WI38 (cell line): ENCODE results near the gene STAT5A.

Source experiments
- H3K4me3 ChIP-seq: 2 replicates; pipeline ENCODE4 v1.5.1; 2011; ENCODE audit warnings: low read depth, mild to moderate bottlenecking, control low read depth, low read length
- TF ChIP-seq, protein P1 (sequence below): IDR thresholded peaks from 2 replicates; pipeline ENCODE4 v1.5.1; 2012; ENCODE audit warnings: low read depth, mild to moderate bottlenecking, control low read depth, low read length

The STAT5A gene

DNA sequence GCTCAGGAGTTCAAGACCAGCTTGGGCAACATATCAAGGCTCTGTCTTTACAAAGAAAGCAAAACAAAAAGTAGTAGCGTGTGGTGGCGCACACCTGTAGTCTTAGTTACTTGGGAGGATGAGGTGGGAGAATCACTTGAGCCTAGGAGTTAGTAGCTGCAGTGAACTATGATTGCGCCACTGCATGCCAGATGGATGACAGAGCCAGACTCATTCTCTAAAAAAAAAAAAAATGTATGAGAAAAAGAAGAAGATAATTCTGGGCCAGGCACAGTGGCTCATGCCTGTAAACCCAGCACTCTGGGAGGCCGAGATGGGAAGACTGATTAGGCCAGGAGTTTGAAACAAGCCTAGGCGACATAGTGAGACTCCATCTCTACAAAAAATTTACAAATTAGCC is 40.6 kb upstream of the STAT5A start:
- TF ChIP-seq, protein P1, sequence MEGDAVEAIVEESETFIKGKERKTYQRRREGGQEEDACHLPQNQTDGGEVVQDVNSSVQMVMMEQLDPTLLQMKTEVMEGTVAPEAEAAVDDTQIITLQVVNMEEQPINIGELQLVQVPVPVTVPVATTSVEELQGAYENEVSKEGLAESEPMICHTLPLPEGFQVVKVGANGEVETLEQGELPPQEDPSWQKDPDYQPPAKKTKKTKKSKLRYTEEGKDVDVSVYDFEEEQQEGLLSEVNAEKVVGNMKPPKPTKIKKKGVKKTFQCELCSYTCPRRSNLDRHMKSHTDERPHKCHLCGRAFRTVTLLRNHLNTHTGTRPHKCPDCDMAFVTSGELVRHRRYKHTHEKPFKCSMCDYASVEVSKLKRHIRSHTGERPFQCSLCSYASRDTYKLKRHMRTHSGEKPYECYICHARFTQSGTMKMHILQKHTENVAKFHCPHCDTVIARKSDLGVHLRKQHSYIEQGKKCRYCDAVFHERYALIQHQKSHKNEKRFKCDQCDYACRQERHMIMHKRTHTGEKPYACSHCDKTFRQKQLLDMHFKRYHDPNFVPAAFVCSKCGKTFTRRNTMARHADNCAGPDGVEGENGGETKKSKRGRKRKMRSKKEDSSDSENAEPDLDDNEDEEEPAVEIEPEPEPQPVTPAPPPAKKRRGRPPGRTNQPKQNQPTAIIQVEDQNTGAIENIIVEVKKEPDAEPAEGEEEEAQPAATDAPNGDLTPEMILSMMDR, result no peak
- no peak overlapping the region for H3K4me3 ChIP-seq

DNA sequence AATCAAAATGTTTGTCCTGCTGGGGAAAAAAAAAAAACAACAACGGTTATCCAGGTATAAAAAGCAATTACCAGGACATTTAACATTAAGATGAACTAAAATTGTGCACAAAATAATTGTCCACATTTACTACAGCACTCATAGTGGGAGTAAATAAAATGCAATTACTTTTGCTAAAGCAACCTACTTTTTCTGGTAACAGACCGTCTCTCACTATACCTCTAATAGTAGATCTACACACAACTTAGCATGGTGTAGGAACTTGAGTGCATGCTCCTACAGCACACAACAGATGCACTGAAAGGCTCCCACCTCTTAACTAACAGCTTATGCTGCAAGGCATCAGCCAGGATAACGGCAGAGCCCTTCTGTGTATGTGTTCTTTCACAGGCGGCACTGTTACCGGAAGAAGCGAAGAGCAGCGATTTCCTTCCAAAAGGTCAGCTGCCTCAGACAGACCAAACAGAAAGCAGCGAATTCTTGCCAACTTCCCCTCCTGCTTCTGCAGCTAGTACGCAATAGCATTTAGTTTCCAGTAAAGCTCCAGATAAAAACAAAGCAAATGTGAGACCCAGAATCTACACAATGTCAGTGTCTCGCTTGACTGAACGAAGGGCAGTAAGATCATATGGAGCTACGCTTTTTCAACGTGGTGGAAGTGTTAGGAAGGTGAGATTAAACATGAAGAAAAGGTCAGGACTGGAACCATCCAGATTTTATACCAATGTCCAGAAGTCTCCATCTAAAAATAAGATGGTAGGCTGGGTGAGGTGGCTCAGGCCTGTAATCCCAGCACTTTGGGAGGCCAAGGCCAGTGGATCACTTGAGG is 39.7 kb upstream of the STAT5A start:
- H3K4me3 ChIP-seq, result peak overlapping the region; percentile 51
- TF ChIP-seq, protein P1, result no peak

DNA sequence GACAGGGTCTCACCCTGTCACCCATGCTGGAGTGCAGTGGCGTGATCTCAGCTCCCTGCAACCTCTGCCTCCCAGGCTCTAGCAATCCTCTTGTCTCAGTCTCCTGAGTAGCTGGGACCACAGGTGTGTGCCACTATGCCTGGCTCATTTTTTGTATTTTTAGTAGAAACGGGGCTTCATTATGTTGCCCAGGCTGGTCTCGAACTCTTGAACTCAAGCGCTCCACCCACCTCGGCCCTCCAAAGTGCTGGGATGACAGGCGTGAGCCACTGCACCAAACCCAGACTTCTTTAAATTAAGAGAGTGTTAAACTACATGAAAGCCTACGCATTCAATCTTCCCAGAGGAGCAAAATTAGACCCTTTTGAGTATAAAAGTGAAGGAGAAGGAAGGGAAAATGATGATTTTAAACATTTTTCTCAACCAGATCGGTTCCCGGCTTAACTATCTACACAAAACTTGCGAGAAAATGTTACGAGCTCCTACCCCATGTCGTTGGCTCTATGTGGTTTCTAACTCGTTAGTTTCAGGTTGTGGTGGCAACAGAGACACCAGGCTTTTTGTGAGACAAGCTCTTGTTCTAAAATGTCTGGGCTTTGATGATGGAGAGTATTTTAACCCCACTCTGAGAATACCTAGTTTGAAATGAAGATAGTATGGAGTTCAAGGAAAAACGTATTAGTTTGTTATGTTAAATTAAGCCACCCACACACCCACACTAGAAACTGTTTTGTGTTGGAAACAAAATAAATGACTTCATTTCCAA is 38.4 kb upstream of the STAT5A start:
- H3K4me3 ChIP-seq, result no peak overlapping the region
- TF ChIP-seq, protein P1, result no peak

DNA sequence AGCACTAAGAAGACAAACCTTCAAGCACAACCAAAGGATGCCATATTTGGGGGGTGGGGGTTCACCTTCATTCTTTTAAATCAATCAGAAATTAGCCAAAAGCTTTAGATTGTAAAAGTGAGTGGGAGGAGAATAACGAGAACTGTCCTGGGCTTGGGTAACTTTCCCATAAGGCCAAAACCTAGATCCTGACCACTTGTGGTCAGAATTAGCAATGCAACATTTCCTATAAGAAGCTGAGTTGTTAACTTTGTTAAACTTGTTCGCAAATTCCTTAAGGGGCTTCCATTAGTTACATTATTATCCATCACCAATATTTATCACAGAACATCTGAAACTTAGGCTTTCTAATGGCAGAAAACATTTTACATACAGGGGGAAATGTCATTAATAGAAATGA is 37.2 kb upstream of the STAT5A start:
- TF ChIP-seq, protein P1, result 0 out of 2 replicates have a peak, but pooled peaks have one; percentile 7
- H3K4me3 ChIP-seq, result no peak overlapping the region

DNA sequence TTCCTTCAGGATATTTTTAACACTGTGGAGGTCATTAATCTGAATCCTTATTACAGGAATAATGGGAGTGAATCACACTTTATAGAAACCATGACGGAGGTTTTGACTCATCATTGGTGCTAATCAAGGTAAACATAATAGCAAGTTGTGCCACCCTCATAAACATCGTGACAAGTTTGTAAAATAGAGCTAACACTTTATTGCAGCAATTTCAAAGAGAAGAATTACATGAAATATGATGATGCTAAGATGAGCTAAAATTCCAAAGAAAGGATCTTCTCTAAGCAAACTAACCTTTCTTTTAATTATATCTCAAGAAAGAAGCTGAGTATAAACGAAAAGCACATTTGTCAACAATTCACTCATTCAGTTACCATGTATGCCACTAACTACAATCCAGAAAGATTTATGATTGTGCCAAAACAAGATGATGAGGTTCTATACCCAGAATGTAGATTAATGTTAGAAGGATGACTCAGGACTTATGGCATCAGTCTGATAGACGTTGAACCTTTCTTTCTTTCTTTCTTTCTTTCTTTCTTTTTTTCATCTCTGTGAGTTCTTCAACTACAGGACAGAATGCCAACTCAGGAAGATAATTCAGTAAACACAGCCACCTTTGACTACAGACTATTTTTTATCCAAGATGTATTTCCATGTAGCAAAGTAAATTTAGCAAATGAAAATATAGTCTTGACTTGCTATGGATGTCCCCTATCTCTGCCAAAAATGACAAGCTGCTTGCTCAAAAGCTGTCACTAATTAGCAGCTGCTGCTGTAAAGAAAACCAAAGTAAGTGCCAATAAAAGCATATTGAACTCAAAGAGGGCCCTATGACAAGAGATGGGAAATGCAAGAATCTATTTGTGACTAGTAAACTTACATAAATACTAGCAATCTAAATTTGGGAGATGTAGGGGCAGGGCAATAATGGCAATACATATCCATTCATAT is 35.4 kb upstream of the STAT5A start:
- TF ChIP-seq, protein P1, result no peak
- no peak overlapping the region for H3K4me3 ChIP-seq

DNA sequence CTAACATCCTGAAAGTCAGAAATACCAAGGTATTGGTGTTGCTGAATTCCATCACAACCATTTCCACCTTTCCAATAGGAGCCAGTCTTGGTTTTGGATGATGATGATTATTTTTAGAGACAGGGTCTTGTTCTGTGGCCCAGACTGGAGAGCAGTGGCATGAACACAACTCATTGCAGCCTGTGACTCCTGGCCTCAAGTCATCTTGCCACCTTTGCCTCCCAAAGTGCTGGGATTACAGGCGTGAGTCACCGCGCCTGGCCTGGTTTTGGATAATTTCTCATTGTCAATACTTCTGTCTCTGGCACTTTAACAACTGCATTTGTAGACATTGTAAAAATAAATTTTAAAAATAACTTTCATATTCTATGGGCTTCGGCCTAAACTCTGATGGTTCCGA is 34.7 kb upstream of the STAT5A start:
- TF ChIP-seq, protein P1, result no peak
- no peak overlapping the region for H3K4me3 ChIP-seq
